GM12878 (cell line): ENCODE results near the gene NUDT9. TPM values are rescaled to one million over a fixed set of nuclear protein-coding genes. Genes with fewer than 3 reads are reported as not detected.
A peak's percentile ranks its signal among the peaks of the same experiment; 100 is the strongest.

Experiments used
- ATAC-seq: fragments of 200-7000 bp; cut with Tn5 transposase; 3 replicates; pipeline ENCODE4 v1.9.1; 2020; ENCODE audit warnings: mild to moderate bottlenecking, moderate library complexity
- BruUV-seq: library from RNA; stranded (reverse); fragments of 400-500 nt; replicated peaks from 2 replicates; lab custom pipeline; 2021; lab: Mats Ljungman, UMichigan
- CTCF ChIA-PET: fragments of 300-600 bp; sonication (Branson Sonifier 250); formaldehyde crosslinking; extraction: SDS; loops from one replicate; lab custom pipeline; 2021; ENCODE audit warnings: inconsistent platforms; lab: Yijun Ruan, JAX
- POLR2A ChIA-PET: fragments of 350-600 bp; formaldehyde crosslinking; extraction: SDS; loops from one replicate; lab custom pipeline; 2021; ENCODE audit warnings: inconsistent platforms; lab: Charles Lee
- RAD21 ChIA-PET: fragments of 300-600 bp; sonication (Branson Sonifier 250); formaldehyde crosslinking; loops from one replicate; lab custom pipeline; 2023; ENCODE audit warnings: antibody characterized with exemption; ENCODE audit not compliant: unreplicated experiment; lab: Charles Lee
- SMC1A ChIA-PET: fragments of 300-600 bp; sonication (Branson Sonifier 250); formaldehyde crosslinking; loops from one replicate; lab custom pipeline; 2023; ENCODE audit not compliant: unreplicated experiment, uncharacterized antibody; lab: Charles Lee
- DNase-seq: peaks from one replicate; pipeline ENCODE4 v3.0.0-alpha.2; 2011; ENCODE audit warnings: low read depth, low spot score
- FAIRE-seq: peaks from 3 replicates; lab custom pipeline; 2011; peaks lifted over from hg19 to GRCh38; lab: Jason Lieb, UNC
- H2AFZ ChIP-seq: 2 replicates; pipeline ENCODE4 v1.6.0; 2011; ENCODE audit warnings: low read depth, low read length, control low read depth; ENCODE audit not compliant: control insufficient read depth
- H3K27ac ChIP-seq: 2 replicates; pipeline ENCODE4 v1.5.1; 2011; ENCODE audit warnings: control low read depth; ENCODE audit not compliant: control insufficient read depth, insufficient read depth
- H3K27me3 ChIP-seq, 2 experiments: replicated peaks in 1 of 2; 2 replicates each; pipeline versions ENCODE4 v1.6.0 to v1.6.1; 2011; ENCODE audit warnings: low read length in 1 of 2; ENCODE audit not compliant: control insufficient read depth in 2 of 2, insufficient read depth in 2 of 2
- H3K36me3 ChIP-seq, 2 experiments: 2 replicates each; pipeline ENCODE4 v1.5.1; 2011; ENCODE audit warnings: low read length in 1 of 2; ENCODE audit not compliant: control insufficient read depth in 2 of 2, insufficient read depth in 2 of 2
- H3K4me1 ChIP-seq: 2 replicates; pipeline ENCODE4 v1.6.1; 2011; ENCODE audit warnings: mild to moderate bottlenecking, low read length, moderate library complexity, mixed read lengths; ENCODE audit not compliant: control insufficient read depth, insufficient read depth
- H3K4me2 ChIP-seq: 2 replicates; pipeline ENCODE4 v1.6.0; 2011; ENCODE audit warnings: control low read depth; ENCODE audit not compliant: control insufficient read depth, insufficient read depth
- H3K4me3 ChIP-seq: fragments of 200-600 bp; sonication (generic); 2 replicates; pipeline ENCODE4 v1.5.1; 2016
- H3K79me2 ChIP-seq: 2 replicates; pipeline ENCODE4 v1.6.0; 2011; ENCODE audit warnings: low read length; ENCODE audit not compliant: control insufficient read depth, insufficient read depth
- H3K9ac ChIP-seq: 2 replicates; pipeline ENCODE4 v1.8.0; 2011; ENCODE audit warnings: low read length, control low read depth, mixed read lengths; ENCODE audit not compliant: control insufficient read depth, insufficient read depth
- H3K9me3 ChIP-seq: replicated peaks from 3 replicates; pipeline ENCODE4 v1.5.1; 2011; ENCODE audit warnings: mild to moderate bottlenecking, low read length; ENCODE audit not compliant: control insufficient read depth, insufficient read depth
- H4K20me1 ChIP-seq: 2 replicates; pipeline ENCODE4 v1.6.0; 2011; ENCODE audit not compliant: control insufficient read depth, insufficient read depth
- ATF2 ChIP-seq: IDR thresholded peaks from 2 replicates; pipeline ENCODE4 v1.6.1; 2012; ENCODE audit warnings: low read length, inconsistent platforms
- BACH1 ChIP-seq: fragments of 450-650 bp; IDR thresholded peaks from 2 replicates; pipeline ENCODE4 v1.6.1; 2017; ENCODE audit warnings: mild to moderate bottlenecking, borderline replicate concordance
- BCL11A ChIP-seq: IDR thresholded peaks from 2 replicates; pipeline ENCODE4 v1.6.1; 2011; ENCODE audit warnings: low read depth, low read length
- BRCA1 ChIP-seq: IDR thresholded peaks from 2 replicates; pipeline ENCODE4 v1.6.1; 2011; ENCODE audit warnings: low read depth, low read length, improper control_type of control experiment
- CHD1 ChIP-seq: IDR thresholded peaks from 2 replicates; pipeline ENCODE4 v1.6.1; 2012; ENCODE audit warnings: low read depth, low read length, improper control_type of control experiment
- CREB1 ChIP-seq: IDR thresholded peaks from 2 replicates; pipeline ENCODE4 v1.6.1; 2012; ENCODE audit warnings: low read depth, mild to moderate bottlenecking, inconsistent platforms
- CREM ChIP-seq: IDR thresholded peaks from 2 replicates; pipeline ENCODE4 v1.6.1; 2014; ENCODE audit warnings: antibody characterized with exemption, low read depth
- FOXM1 ChIP-seq: IDR thresholded peaks from 2 replicates; pipeline ENCODE4 v1.6.1; 2012; ENCODE audit warnings: low read depth, mild to moderate bottlenecking, inconsistent platforms, low read length, moderate library complexity
- HDGF ChIP-seq: fragments of 450-650 bp; IDR thresholded peaks from 2 replicates; pipeline ENCODE4 v1.6.1; 2016; ENCODE audit warnings: antibody characterized with exemption
- IKZF2 ChIP-seq, 2 experiments: fragments of 450-650 bp; IDR thresholded peaks; 2 replicates each; pipeline ENCODE4 v1.6.1; 2017; ENCODE audit warnings: mild to moderate bottlenecking in 2 of 2, moderate library complexity in 2 of 2
- IRF4 ChIP-seq: IDR thresholded peaks from 2 replicates; pipeline ENCODE4 v1.6.1; 2011; ENCODE audit warnings: low read depth, low read length
- JUNB ChIP-seq: IDR thresholded peaks from 2 replicates; pipeline ENCODE4 v1.6.1; 2016; ENCODE audit warnings: antibody characterized with exemption, mild to moderate bottlenecking
- MTA2 ChIP-seq: fragments of 450-650 bp; IDR thresholded peaks from 2 replicates; pipeline ENCODE4 v1.6.1; 2016; ENCODE audit warnings: low read depth, mild to moderate bottlenecking, moderate library complexity
- NFIC ChIP-seq: IDR thresholded peaks from 2 replicates; pipeline ENCODE4 v1.6.1; 2012; ENCODE audit warnings: low read depth, mild to moderate bottlenecking, inconsistent platforms, low read length, moderate library complexity
- NR2C1 ChIP-seq: fragments of 450-650 bp; IDR thresholded peaks from 2 replicates; pipeline ENCODE4 v1.6.1; 2017; ENCODE audit warnings: antibody characterized with exemption, mild to moderate bottlenecking, moderate library complexity
- NR2F1 ChIP-seq: fragments of 450-650 bp; conservative IDR thresholded peaks from 2 replicates; pipeline ENCODE4 v1.6.1; 2017; ENCODE audit warnings: mild to moderate bottlenecking
- POLR2AphosphoS5 ChIP-seq: IDR thresholded peaks from 2 replicates; pipeline ENCODE4 v1.6.1; 2011; ENCODE audit warnings: mild to moderate bottlenecking, low read length, inconsistent platforms
- RUNX3 ChIP-seq: IDR thresholded peaks from 2 replicates; pipeline ENCODE4 v1.6.1; 2012; ENCODE audit warnings: low read length, inconsistent platforms
- SIX5 ChIP-seq: IDR thresholded peaks from 2 replicates; pipeline ENCODE4 v1.6.1; 2011; ENCODE audit warnings: mild to moderate bottlenecking, low read depth, low read length, moderate library complexity; ENCODE audit not compliant: severe bottlenecking
- SMAD1 ChIP-seq: fragments of 450-650 bp; IDR thresholded peaks from 2 replicates; pipeline ENCODE4 v1.6.1; 2018; ENCODE audit warnings: mild to moderate bottlenecking, low read depth; ENCODE audit not compliant: partially characterized antibody
- SUZ12 ChIP-seq: fragments of 200-600 bp; sonication (generic); IDR thresholded peaks from one replicate; pipeline ENCODE4 v1.6.1; 2018; ENCODE audit warnings: antibody characterized with exemption, mild to moderate bottlenecking; ENCODE audit not compliant: unreplicated experiment
- USF1 ChIP-seq: IDR thresholded peaks from 2 replicates; pipeline ENCODE4 v1.6.1; 2011; ENCODE audit warnings: borderline replicate concordance, low read depth, mild to moderate bottlenecking, moderate library complexity, mixed read lengths, low read length; ENCODE audit not compliant: insufficient read depth; ENCODE audit errors: extremely low read length
- ZNF274 ChIP-seq: IDR thresholded peaks from one replicate; pipeline ENCODE4 v1.8.0; 2011; ENCODE audit not compliant: insufficient read length, insufficient read depth
- ZNF384 ChIP-seq: IDR thresholded peaks from 2 replicates; pipeline ENCODE4 v1.6.1; 2012; ENCODE audit warnings: low read depth, mild to moderate bottlenecking, low read length, improper control_type of control experiment, borderline replicate concordance
- WGBS: methylation state at CpG from one replicate; pipeline ENCODE4 v1.1.6; 2016; ENCODE audit warnings: low lambda C conversion rate; ENCODE audit not compliant: insufficient replicate concordance, insufficient coverage; ENCODE audit errors: missing lambda C conversion rate; 5-methylcytosine and 5-hydroxymethylcytosine counted together
- in situ Hi-C: fragments of 300-500 bp; cut with MboI; formaldehyde crosslinking; loops from 9 replicates; pipeline ENCODE4 v1.14.3; 2018; ENCODE audit warnings: mixed read lengths
- intact Hi-C: fragments of 100-400 bp; cut with micrococcal nuclease; formaldehyde crosslinking; loops from one replicate; pipeline ENCODE4 v1.14.2; 2022; ENCODE audit not compliant: unreplicated experiment
- polyA plus RNA-seq, 11 experiments: library from polyadenylated mRNA; depleted of rRNA in 4 of 11; unstranded in 6 of 11; stranded (reverse) in 5 of 11; fragments of >200 nt; fragmentation: Nextera tagmentation in 4 of 11; fragmentation: Illumina TruSeq in 1 of 11; extraction: Ambion mirVana in 4 of 11; extraction: Trizol in 1 of 11; gene quantifications; 1 replicate in 1 of 11; 2 replicates in 10 of 11; pipeline versions ENCODE4 v1.2.1 to v1.2.3, GENCODE V29; 2011 to 2016; ENCODE audit warnings: inconsistent platforms in 2 of 11, missing spikeins in 2 of 11, low read depth in 1 of 11
- total RNA-seq, 4 experiments: library from RNA; depleted of rRNA in 3 of 4; stranded (reverse); fragments of >200 nt in 3 of 4; fragmentation: Illumina TruSeq in 1 of 4; extraction: Trizol in 1 of 4; gene quantifications; 2 replicates each; pipeline versions ENCODE4 v1.2.1 to v1.2.3, GENCODE V29; 2013 to 2021

The NUDT9 gene
- total and polyA plus RNA-seq, 10 of the 15 experiments (the other 5 are each of a cell fraction or from before 2014, with no cell fraction given) = 8.4 to 28.3 (median 14.6) TPM

GRCh38 chr4:87499403-87500091 is 77.2 kb downstream of the NUDT9 start:
- intact Hi-C loops (loop anchor here (5.0 kb wide), 1 partner anchor 348 kb away; no protein-coding TSS in a partner anchor), in situ Hi-C loops (loop anchor here (10.0 kb wide), 1 partner anchor 345 kb away; no protein-coding TSS in a partner anchor)
- TF ChIP-seq MTA2 (0 out of 2 replicates have a peak, but pooled peaks have one; percentile 22), BRCA1 (no peak), SIX5 (peak; percentile 3), BCL11A (peak; percentile 32; the same call in 1 of the 2 replicates), NR2C1 (no peak), ATF2 (0 out of 2 replicates have a peak, but pooled peaks have one; percentile 18), CREB1 (no peak), RUNX3 (peak; percentile 76), USF1 (no peak), HDGF (no peak), IRF4 (peak; percentile 69; the same call in 1 of the 2 replicates), POLR2AphosphoS5 (no peak), JUNB (peak; percentile 94), CREM (0 out of 2 replicates have a peak, but pooled peaks have one; percentile 17), CHD1 (no peak), ZNF384 (peak; percentile 20; the same call in 1 of the 2 replicates), ZNF274 (no peak), SMAD1 (no peak), FOXM1 (0 out of 2 replicates have a peak, but pooled peaks have one; percentile 27), IKZF2 (IDR thresholded peaks at IDR 0.05) (0 out of 4 replicates have a peak, but pooled peaks of 1 of the 2 experiments have one; percentile 27), NR2F1 (0 out of 2 replicates have a peak, but pooled peaks have one; percentile 33), SUZ12 (no peak), NFIC (peak; percentile 52), BACH1 (no peak)

More at GRCh38 chr4:87499403-87500091, 77.2 kb downstream of the NUDT9 start:
- ATAC-seq (peak; percentile 85), DNase-seq (no peak), FAIRE-seq (peak; percentile 18)
- ChIA-PET RAD21 (no interaction called here), CTCF (interaction anchor here (1.7 to 2.4 kb wide), 2 partner anchors 123 to 712 kb away, joined by 7 to 10 read pairs; no protein-coding TSS in a partner anchor), POLR2A (interaction anchor here (0.6 kb wide), 1 partner anchor 77 kb away, joined by 3 read pairs; no protein-coding TSS in a partner anchor), SMC1A (interaction anchor here (1.0 to 1.3 kb wide), 4 partner anchors 10 to 146 kb away, joined by 3 to 4 read pairs (median 3); no protein-coding TSS in a partner anchor)
- no peak overlapping the region for H3K27ac ChIP-seq
- no peaks in the 10 kb centered on the region for H3K27me3 ChIP-seq
- 14% methylated on average over 7 of the region's 7 CpGs for WGBS
- BruUV-seq = no TSS peak
- H3K36me3 ChIP-seq = no peaks in the 10 kb centered on the region
- peaks cover 4% of the 10 kb centered on the region for H3K4me1 ChIP-seq
- no peaks in the 10 kb centered on the region for H3K9me3 ChIP-seq
- H4K20me1 ChIP-seq = no peaks in the 10 kb centered on the region
- H3K4me3 ChIP-seq = peak overlapping the region; percentile 21; the same call in 1 of the 2 replicates
- H2AFZ ChIP-seq = peak overlapping the region; percentile 35; the same call in 1 of the 2 replicates
- H3K79me2 ChIP-seq = no peaks in the 10 kb centered on the region
- peak overlapping the region; percentile 57 for H3K4me2 ChIP-seq
- H3K9ac ChIP-seq = no peak overlapping the region
